Measurements from ENCODE around the gene SLC19A1.

DNA sequence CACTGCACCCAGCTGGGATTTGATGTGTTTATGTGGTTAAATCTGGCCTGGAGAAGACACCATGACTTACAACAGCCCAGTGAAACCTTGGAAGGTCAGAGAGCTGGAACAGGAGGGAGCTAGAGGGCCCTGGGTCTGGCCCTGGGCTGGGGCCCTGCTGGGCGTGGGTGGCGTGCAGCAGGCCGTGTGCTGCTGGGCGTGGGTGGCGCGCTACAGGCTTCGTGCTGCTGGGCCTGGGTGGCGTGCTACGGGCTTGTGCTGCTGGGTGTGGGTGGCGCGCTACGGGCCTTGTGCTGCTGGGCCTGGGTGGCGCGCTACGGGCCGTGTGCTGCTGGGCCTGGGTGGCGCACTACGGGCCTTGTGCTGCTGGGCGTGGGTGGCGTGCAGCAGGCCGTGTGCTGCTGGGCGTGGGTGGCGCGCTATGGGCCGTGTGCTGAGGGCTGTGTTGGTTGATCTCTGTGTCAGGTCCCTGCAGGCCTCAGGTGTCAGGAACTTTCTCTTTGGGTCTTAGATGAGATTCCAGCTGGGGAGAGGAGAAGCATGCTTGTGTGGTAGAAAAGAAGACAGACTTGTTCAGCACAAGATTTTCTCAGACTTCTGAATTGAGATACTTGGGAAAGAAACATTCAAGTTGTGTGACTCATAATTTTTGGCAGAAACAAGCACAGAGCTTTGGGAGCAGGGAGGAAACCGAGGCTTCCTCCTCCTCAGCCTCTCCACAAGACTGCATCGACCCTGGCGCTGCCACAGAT is 71.3 kb downstream of the SLC19A1 start:
- TF ChIP-seq POLR2A (IDR thresholded peaks at IDR 0.05) (no peak), CTCF (IDR thresholded peaks at IDR 0.05) (no peak), POLR2AphosphoS5 (IDR thresholded peaks at IDR 0.05) (no peak)
